ENCODE data around the gene NTM. TPM values are rescaled to one million over a fixed set of nuclear protein-coding genes. Genes with fewer than 3 reads are reported as not detected.

The NTM gene
- total RNA-seq, 4 donors from 2014 or later, result 3.6 to 11.8 (median 7.8) TPM

DNA sequence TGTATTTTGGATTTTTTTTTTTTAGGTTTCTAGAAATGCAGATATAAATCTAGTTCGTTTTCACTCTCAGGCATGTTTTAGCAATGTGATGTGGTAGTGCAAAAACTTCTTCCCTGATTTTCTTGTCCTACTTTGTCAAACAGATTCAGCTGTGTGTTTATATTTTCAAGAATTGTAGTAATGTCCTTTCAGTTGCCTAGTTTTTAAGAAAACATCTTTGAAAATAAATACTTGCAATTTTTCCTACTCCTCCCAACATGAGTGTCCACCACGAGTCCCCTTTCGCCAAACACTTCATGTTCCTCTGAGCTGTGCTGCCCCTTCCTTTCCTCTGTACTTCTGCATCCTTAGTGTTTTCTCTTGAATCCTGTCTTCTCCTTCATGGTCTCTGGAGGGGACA lies 686.9 kb downstream of the NTM start:
- Histone ChIP-seq H3K27ac (no peak overlapping the region), H3K4me3 (no peak overlapping the region), H3K27me3 (no peaks in the 10 kb centered on the region), H3K36me3 (no peaks in the 10 kb centered on the region), H3K9me3 (no peaks in the 10 kb centered on the region), H3K4me1 (peaks cover 0 to 9% (median 0%) of the 10 kb centered on the region in 3 donors)
- TF ChIP-seq POLR2A (IDR thresholded peaks at IDR 0.05), result no peak
- no peak for TF ChIP-seq CTCF (IDR thresholded peaks at IDR 0.05)
- ATAC-seq, result no peak
- WGBS, 2 donors (ENCODE audit: low coverage in 1 of 2), result 47 to 65% methylated on average over 3 of the region's 3 CpGs

- Histone ChIP-seq H3K9me3 (no peaks in the 10 kb centered on the region), H3K27ac (no peak overlapping the region), H3K4me3 (no peak overlapping the region), H3K36me3 (no peaks in the 10 kb centered on the region), H3K4me1 (peaks cover 0 to 9% (median 0%) of the 10 kb centered on the region in 3 donors), H3K27me3 (no peaks in the 10 kb centered on the region)
- peak; percentile 61 for ATAC-seq
- WGBS, 2 donors (ENCODE audit: low coverage in 1 of 2), result 77 to 78% methylated on average over 7 to 8 of the region's 8 CpGs
- no peak for TF ChIP-seq POLR2AphosphoS5 (IDR thresholded peaks at IDR 0.05)
- no peak for TF ChIP-seq CTCF (IDR thresholded peaks at IDR 0.05)
- TF ChIP-seq EP300 (IDR thresholded peaks at IDR 0.05), result no peak
- no peak for TF ChIP-seq POLR2A (IDR thresholded peaks at IDR 0.05)
Observed at GRCh38 chr11:132058211-132058772, 687.9 kb downstream of the NTM start.

- no peak for ATAC-seq
- H3K27ac ChIP-seq, result no peak overlapping the region
Observed at GRCh38 chr11:132060567-132060966, 690.2 kb downstream of the NTM start.

GRCh38 chr11:132062031-132062430 lies 691.6 kb downstream of the NTM start:
- 71% methylated on average over 1 of the region's 1 CpG; no CpG with 5 or more reads in 1 of the 2 donors for WGBS, 2 donors (ENCODE audit: low coverage in 1 of 2)
- Histone ChIP-seq H3K36me3 (no peaks in the 10 kb centered on the region), H3K27ac (no peak overlapping the region), H3K4me3 (no peak overlapping the region), H3K4me1 (peaks cover 0 to 7% (median 0%) of the 10 kb centered on the region in 3 donors), H3K9me3 (peaks cover 0 to 7% (median 0%) of the 10 kb centered on the region in 3 donors), H3K27me3 (no peaks in the 10 kb centered on the region)
- no peak for ATAC-seq
- TF ChIP-seq POLR2AphosphoS5 (IDR thresholded peaks at IDR 0.05), result no peak
- no peak for TF ChIP-seq CTCF (IDR thresholded peaks at IDR 0.05)

More at GRCh38 chr11:132060567-132060966, 690.2 kb downstream of the NTM start:
- no peak overlapping the region for H3K4me3 ChIP-seq
- TF ChIP-seq POLR2A (IDR thresholded peaks at IDR 0.05) (no peak), EP300 (IDR thresholded peaks at IDR 0.05) (no peak), POLR2AphosphoS5 (IDR thresholded peaks at IDR 0.05) (no peak), CTCF (IDR thresholded peaks at IDR 0.05) (no peak)
- H3K27me3 ChIP-seq, result no peaks in the 10 kb centered on the region
- H3K36me3 ChIP-seq, result no peaks in the 10 kb centered on the region
- 94 to 100% methylated on average over 2 of the region's 2 CpGs for WGBS, 2 donors (ENCODE audit: low coverage in 1 of 2)
- peaks cover 0 to 9% (median 0%) of the 10 kb centered on the region in 3 donors for H3K4me1 ChIP-seq
- no peaks in the 10 kb centered on the region for H3K9me3 ChIP-seq

GRCh38 chr11:132062541-132062940 lies 692.1 kb downstream of the NTM start:
- peaks cover 0 to 4% (median 0%) of the 10 kb centered on the region in 3 donors for H3K4me1 ChIP-seq
- H3K36me3 ChIP-seq, result no peaks in the 10 kb centered on the region
- H3K27me3 ChIP-seq, result no peaks in the 10 kb centered on the region
- peaks cover 0 to 7% (median 0%) of the 10 kb centered on the region in 3 donors for H3K9me3 ChIP-seq
- H3K4me3 ChIP-seq, result no peak overlapping the region
- 64 to 84% methylated on average over 2 of the region's 2 CpGs for WGBS, 2 donors (ENCODE audit: low coverage in 1 of 2)
- no peak overlapping the region for H3K27ac ChIP-seq
- TF ChIP-seq CTCF (IDR thresholded peaks at IDR 0.05), result no peak
- TF ChIP-seq EP300 (IDR thresholded peaks at IDR 0.05), result no peak
- no peak for TF ChIP-seq POLR2A (IDR thresholded peaks at IDR 0.05)
- no peak for TF ChIP-seq POLR2AphosphoS5 (IDR thresholded peaks at IDR 0.05)
- ATAC-seq, result no peak
